Activated T-cell treated with anti-CD3 and anti-CD28 coated beads, Interleukin-2, amount 50 U/mL, for 72 hours (primary cell): Measurements from ENCODE around the gene C2CD4C. TPM values are rescaled to one million over a fixed set of nuclear protein-coding genes. Genes with fewer than 3 reads are reported as not detected.

ENCODE experiments used
- ATAC-seq, 2 donors: fragments of 150-1000 bp; cut with Tn5 transposase; replicated peaks in 1 of 2; 2 replicates each; pipeline ENCODE4 v1.10.0; 2021; ENCODE audit warnings: moderate library complexity in 2 of 2, mild to moderate bottlenecking in 1 of 2
- DNase-seq, 2 donors: peaks; one replicate each; pipeline ENCODE4 v3.0.0; 2021 to 2022; ENCODE audit warnings: mixed read lengths in 1 of 2
- H3K27ac Mint-ChIP-seq: one replicate; pipeline ENCODE4 v1.8.0; 2022; ENCODE audit warnings: mild to moderate bottlenecking, moderate library complexity, mixed read lengths
- H3K27me3 Mint-ChIP-seq: one replicate; pipeline ENCODE4 v1.8.0; 2022; ENCODE audit warnings: low read depth, mixed read lengths
- H3K36me3 Mint-ChIP-seq, 2 donors: one replicate each; pipeline ENCODE4 v1.8.0; 2022; ENCODE audit warnings: mixed read lengths in 2 of 2, mild to moderate bottlenecking in 1 of 2; ENCODE audit not compliant: insufficient read depth in 2 of 2
- H3K4me1 Mint-ChIP-seq: one replicate; pipeline ENCODE4 v1.8.0; 2022; ENCODE audit warnings: low read depth, mixed read lengths
- H3K4me3 Mint-ChIP-seq, 2 donors: one replicate each; pipeline ENCODE4 v1.8.0; 2022; ENCODE audit warnings: mild to moderate bottlenecking in 2 of 2, mixed read lengths in 2 of 2, moderate library complexity in 2 of 2
- H3K9me3 Mint-ChIP-seq, 2 donors: one replicate each; pipeline ENCODE4 v1.8.0; 2022; ENCODE audit warnings: mixed read lengths in 2 of 2
- total RNA-seq, 2 donors: library from RNA; stranded (reverse); gene quantifications; one replicate each; pipeline ENCODE4 v1.2.3, GENCODE V29; 2022

The C2CD4C gene
- total RNA-seq, 2 donors from 2014 or later = 0.77 to 0.97 TPM

- DNase-seq = no peak
Measured at GRCh38 chr19:407511-408440, 1.2 kb downstream of the C2CD4C start.

GRCh38 chr19:406971-407510, 1.9 kb downstream of the C2CD4C start:
- H3K4me3 Mint-ChIP-seq = no peak overlapping the region
- ATAC-seq (no peak), DNase-seq (no peak)
- no peak overlapping the region for H3K27ac Mint-ChIP-seq
- peaks cover 16% of the 10 kb centered on the region for H3K27me3 Mint-ChIP-seq
- peaks cover 7% of the 10 kb centered on the region for H3K4me1 Mint-ChIP-seq
- H3K9me3 Mint-ChIP-seq = no peaks in the 10 kb centered on the region
- peaks cover 0 to 1% of the 10 kb centered on the region in 2 donors for H3K36me3 Mint-ChIP-seq

More at GRCh38 chr19:407511-408440, 1.2 kb downstream of the C2CD4C start:
- H3K27me3 Mint-ChIP-seq = peaks cover 14% of the 10 kb centered on the region
- H3K4me1 Mint-ChIP-seq = peaks cover 7% of the 10 kb centered on the region
- H3K9me3 Mint-ChIP-seq = no peaks in the 10 kb centered on the region
- ATAC-seq = no peak
- no peak overlapping the region for H3K4me3 Mint-ChIP-seq
- peaks cover 0 to 1% of the 10 kb centered on the region in 2 donors for H3K36me3 Mint-ChIP-seq
- H3K27ac Mint-ChIP-seq = no peak overlapping the region

GRCh38 chr19:406135-406781, 2.7 kb downstream of the C2CD4C start:
- Mint-ChIP-seq H3K4me3 (no peak overlapping the region), H3K9me3 (no peaks in the 10 kb centered on the region), H3K27ac (no peak overlapping the region), H3K36me3 (peaks cover 0 to 1% of the 10 kb centered on the region in 2 donors), H3K4me1 (peaks cover 7% of the 10 kb centered on the region), H3K27me3 (peaks cover 16% of the 10 kb centered on the region)
- ATAC-seq (no peak), DNase-seq (no peak)

GRCh38 chr19:405121-405965, 3.6 kb downstream of the C2CD4C start:
- ATAC-seq (no peak), DNase-seq (no peak)
- Mint-ChIP-seq H3K27me3 (peaks cover 16% of the 10 kb centered on the region), H3K9me3 (no peaks in the 10 kb centered on the region), H3K36me3 (peaks cover 0 to 1% of the 10 kb centered on the region in 2 donors), H3K4me1 (peaks cover 7% of the 10 kb centered on the region), H3K27ac (no peak overlapping the region), H3K4me3 (no peak overlapping the region)

GRCh38 chr19:403221-404027, 5.5 kb downstream of the C2CD4C start:
- Mint-ChIP-seq H3K27me3 (peaks cover 7% of the 10 kb centered on the region), H3K4me1 (no peaks in the 10 kb centered on the region), H3K27ac (no peak overlapping the region), H3K36me3 (no peaks in the 10 kb centered on the region), H3K4me3 (no peak overlapping the region), H3K9me3 (no peaks in the 10 kb centered on the region)
- no peak for DNase-seq
- no peak for ATAC-seq

GRCh38 chr19:402786-403185, 6.2 kb downstream of the C2CD4C start:
- no peaks in the 10 kb centered on the region for H3K36me3 Mint-ChIP-seq
- no peak overlapping the region for H3K27ac Mint-ChIP-seq
- H3K4me3 Mint-ChIP-seq = no peak overlapping the region
- no peak for ATAC-seq
- H3K27me3 Mint-ChIP-seq = peaks cover 7% of the 10 kb centered on the region
- H3K4me1 Mint-ChIP-seq = no peaks in the 10 kb centered on the region
- no peak for DNase-seq
- H3K9me3 Mint-ChIP-seq = no peaks in the 10 kb centered on the region

GRCh38 chr19:401866-402511, 7.0 kb downstream of the C2CD4C start:
- H3K27ac Mint-ChIP-seq = no peak overlapping the region
- peaks cover 7% of the 10 kb centered on the region for H3K27me3 Mint-ChIP-seq
- H3K9me3 Mint-ChIP-seq = no peaks in the 10 kb centered on the region
- no peaks in the 10 kb centered on the region for H3K4me1 Mint-ChIP-seq
- no peak for ATAC-seq
- no peaks in the 10 kb centered on the region for H3K36me3 Mint-ChIP-seq
- DNase-seq = no peak
- H3K4me3 Mint-ChIP-seq = no peak overlapping the region

- H3K9me3 Mint-ChIP-seq = no peaks in the 10 kb centered on the region
Measured at GRCh38 chr19:400976-401865, 7.7 kb downstream of the C2CD4C start.

GRCh38 chr19:399370-399769, 9.6 kb downstream of the C2CD4C start:
- ATAC-seq (no peak), DNase-seq (no peak)
- Mint-ChIP-seq H3K27me3 (peaks cover 7% of the 10 kb centered on the region), H3K27ac (no peak overlapping the region), H3K9me3 (peaks cover 7 to 9% of the 10 kb centered on the region in 2 donors), H3K4me3 (no peak overlapping the region), H3K36me3 (peaks cover 6 to 9% of the 10 kb centered on the region in 2 donors), H3K4me1 (no peaks in the 10 kb centered on the region)

More at GRCh38 chr19:400976-401865, 7.7 kb downstream of the C2CD4C start:
- peaks cover 7% of the 10 kb centered on the region for H3K27me3 Mint-ChIP-seq
- no peaks in the 10 kb centered on the region for H3K4me1 Mint-ChIP-seq
- DNase-seq = no peak
- no peak for ATAC-seq
- no peak overlapping the region for H3K27ac Mint-ChIP-seq
- no peaks in the 10 kb centered on the region for H3K36me3 Mint-ChIP-seq
- no peak overlapping the region for H3K4me3 Mint-ChIP-seq

GRCh38 chr19:398719-399118, 10.2 kb downstream of the C2CD4C start:
- DNase-seq = no peak
- Mint-ChIP-seq H3K4me3 (no peak overlapping the region), H3K36me3 (peaks cover 10 to 15% of the 10 kb centered on the region in 2 donors), H3K4me1 (no peaks in the 10 kb centered on the region), H3K27ac (no peak overlapping the region), H3K27me3 (peaks cover 7% of the 10 kb centered on the region), H3K9me3 (peaks cover 12 to 14% of the 10 kb centered on the region in 2 donors)
- no peak for ATAC-seq
